ENCODE results near the gene URAD. TPM values are rescaled to one million over a fixed set of nuclear protein-coding genes. Genes with fewer than 3 reads are reported as not detected.
"Not testable (repeated sequence)": the region's sequence is repeated elsewhere in the genome, so short reads cannot be mapped to it uniquely, and the experiment has no call there.

URAD gene, protein sequence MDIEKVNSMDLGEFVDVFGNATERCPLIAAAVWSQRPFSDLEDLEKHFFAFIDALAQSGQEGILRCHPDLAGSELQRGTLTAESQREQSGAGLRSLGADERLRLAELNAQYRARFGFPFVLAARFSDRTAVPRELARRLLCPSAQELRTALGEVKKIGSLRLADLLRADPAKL
- not detected for total RNA-seq

DNA sequence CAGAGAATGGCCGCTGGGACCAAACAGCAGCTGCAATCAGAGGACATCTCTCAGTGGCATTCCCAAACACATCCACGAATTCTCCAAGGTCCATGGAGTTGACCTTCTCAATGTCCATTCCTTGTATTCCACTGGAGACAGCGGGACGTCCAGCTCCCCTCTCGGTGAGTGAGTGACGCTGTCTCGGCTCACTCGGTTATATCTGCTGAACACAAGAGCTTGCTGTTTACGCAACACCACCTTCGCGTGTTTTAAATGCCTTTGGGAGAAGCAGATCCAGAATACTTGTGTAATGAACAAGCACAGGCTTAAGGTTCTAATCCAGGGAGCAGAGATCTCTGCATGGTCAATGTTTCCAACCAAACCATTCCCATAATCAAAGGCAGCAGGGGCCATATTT is at the start of gene URAD:
TSS of gene URAD (minus strand) at position 174 of the 400 bp plus-strand sequence. CDS start at position 118, 56 bp downstream.
- DNase-seq = no peak

DNA sequence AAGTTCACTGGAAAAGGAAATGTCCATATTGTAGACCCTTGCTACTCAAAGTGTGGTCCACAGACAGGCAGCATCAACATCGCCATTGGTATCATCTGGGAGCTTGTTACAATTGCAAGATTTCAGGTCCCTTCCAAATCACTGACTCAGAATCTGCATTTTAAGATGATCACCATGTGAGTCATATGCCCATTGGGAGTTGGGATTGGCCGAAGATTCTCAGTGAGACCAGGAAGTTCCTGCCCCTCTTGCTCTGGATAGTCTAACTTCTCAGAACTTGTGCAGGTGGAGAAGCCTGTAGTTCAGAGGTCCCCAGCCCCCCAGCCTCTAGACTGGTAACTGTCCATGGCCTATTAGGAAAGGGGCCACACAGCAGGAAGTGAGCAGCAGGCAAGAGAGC is 48.9 kb upstream of the URAD start:
- no peak for DNase-seq

DNA sequence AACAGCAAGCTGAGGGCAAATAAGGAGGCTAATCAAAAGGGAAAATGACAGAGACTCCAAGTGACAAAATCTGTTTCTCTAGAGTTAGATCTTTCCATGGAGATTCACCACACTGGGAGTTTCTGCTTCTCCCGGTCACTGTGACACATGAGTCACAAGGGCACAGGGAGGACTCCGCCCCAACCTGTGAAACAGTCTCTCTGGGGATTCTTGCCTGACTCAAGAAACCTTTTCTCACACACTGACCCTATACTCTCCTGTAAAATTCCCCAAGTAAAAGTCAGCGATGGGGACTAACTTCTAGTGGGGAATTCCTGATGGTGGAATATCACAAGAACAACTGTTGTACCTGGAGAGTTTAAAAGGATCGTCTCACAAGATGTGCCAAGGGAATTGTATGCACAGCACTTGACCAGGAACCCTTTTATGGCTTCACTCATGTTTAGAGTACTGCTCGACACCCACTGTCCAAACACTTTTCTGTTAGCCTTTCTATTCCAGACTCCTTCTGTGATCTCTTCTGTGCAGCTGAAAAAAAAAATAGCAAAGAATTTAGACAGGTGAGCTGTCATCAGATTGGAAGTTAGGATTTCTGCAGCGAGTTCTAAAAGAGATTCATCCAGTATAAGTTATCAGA is 46.8 kb upstream of the URAD start:
- no peak for DNase-seq

DNA sequence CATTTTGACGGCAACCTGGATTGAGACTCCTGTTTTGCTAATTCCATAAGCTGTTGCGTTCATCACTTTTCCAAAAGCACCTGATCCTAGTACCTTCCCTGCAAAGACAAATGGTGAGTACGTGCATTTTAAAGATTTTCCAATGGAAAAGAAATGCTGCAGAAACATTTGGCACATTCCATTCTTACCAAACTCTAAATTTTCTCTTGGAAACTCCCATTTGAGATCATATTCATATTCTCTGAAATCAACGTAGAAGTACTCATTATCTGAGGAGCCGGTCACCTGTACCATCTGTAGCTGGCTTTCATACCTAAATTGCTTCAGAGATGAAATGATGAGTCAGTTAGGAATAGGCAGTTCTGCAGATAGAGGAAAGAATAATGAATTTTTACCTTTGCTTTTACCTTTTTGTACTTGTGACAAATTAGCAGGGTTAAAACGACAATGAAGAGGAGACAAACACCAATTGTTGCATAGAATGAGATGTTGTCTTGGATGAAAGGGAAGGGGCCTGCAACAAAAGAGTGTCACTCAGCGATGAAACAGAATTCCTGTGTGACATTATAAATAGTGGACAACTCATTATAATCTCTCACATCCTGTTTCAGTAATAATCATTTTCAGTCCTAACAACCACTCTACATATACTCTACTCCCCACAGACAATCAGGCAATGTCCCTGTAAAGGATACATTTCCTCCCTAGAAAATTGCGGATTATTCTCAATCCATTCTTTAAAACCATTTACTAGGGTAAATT is 45.6 kb upstream of the URAD start:
- no peak for DNase-seq

DNA sequence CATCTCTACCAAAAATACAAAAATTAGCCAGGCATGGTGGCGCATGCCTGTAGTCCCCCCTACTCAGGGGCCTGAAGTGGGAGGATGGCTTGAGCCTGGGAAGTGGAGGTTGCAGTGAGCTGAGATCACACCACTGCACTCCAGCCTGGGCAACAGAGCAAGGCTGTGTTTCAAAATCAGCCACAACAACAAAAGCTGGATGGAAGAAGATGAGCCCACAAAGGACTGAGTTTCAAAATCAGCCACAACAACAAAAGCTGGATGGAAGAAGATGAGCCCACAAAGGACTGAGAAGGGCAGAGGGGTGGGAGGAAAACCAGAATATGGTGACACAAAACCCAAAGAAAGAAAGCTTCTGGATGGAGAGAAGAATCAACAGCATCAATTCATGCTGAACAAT is 43.9 kb upstream of the URAD start:
- DNase-seq = not testable (repeated sequence)

DNA sequence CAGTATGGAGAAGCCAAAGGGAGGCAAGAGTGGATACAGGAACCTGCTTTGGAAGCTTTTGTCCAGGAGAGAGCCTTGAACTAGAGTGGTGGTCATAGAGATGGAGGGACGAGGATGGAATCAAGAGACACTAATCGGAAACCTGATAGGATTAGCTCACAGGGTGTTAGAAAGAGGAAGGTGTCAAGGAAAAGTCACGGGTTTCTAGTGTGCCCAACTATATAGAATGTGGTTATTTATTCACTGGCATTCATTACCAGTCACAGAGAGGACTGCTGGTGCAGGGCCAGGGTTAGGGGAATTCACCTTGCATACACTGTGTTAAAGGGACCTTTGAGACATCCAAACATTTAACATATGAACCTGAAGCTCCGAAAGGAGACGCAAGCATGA is 43.4 kb upstream of the URAD start:
- no peak for DNase-seq

DNA sequence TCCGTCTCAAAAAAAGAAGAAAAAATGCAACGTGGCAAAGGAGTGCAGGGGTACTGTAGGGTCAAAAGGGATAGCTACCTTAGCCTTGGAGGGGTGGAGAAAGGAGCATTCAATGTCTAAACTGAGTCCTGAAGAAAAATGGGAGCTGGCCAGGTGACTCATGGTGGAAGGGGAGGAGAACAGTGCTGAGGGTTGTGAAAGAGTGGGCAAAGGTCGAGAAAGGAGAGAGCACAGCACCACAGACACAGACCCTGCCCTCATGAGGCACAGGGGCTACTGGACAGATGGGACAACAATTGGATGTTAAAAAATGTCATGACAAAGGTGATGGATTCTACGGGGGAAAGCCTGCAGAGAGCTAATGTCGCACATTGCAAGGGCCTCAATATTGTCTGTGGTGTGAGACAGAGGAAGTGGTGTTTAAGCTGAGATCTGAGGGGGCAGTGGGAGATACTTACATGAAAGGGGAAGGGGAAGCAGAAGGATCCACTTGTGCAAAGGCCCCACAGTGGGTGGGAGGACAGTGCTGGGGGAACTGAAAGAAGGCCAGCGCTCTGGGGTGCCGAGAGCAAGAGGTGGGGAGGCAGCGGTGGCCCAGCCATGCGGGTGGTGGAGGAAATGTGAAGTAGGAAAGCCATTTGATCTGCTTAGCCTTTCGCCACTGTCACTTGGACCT is 42.9 kb upstream of the URAD start:
- DNase-seq = no peak

DNA sequence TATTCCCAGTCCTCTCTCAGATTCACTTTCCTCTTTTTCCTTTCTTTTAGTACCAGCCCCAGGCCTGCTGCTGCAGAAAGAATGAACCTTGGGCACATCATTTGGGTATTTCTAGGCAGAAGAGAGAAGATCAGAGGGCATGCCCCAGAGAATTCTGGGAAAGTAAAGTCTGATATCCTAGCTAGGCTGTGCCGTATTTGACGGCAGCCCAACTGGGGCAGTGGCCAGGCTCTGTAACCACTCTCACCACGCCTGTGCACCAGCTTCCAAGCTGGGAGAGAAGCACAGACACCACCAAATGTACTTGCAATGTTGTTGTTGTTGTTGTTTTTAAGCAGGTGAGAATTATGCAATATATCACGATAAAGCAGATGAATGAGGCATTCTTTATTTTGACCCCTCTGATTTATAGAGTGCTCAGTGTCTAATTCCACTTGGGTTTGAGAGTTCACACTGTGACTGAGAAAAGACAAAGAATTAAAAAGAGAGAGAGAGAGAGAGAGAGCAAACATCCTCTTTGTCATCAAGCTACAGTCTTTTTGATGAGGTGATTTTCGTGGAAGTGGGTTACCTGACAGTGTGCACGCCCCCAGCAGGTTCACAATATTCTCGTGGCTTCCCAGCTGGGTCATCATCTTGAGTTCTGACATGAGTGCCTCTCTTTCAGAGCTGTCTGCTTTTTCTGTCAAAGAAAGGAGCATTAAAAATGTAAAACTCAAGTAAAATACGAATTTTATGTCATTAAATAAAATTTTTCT is 39.3 kb upstream of the URAD start:
- DNase-seq = no peak

DNA sequence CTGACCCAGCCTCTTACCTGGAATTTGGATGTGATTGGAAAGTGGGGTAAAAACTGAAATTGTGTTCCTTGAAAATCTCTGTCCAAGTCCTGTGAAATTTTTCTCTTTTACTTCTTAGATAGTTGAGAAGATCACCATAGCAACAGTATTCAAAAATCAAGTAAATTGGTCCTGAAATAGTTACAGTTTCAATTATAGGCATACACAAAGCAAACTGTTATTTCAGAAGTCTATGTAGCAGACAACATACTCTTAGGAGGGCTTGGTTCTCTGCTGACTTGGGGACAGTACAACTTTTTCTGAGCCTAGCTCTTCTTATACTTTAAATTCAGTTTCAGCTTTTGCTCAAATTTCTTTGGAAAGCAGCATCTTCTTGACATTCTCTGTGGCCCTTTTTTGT is 38.6 kb upstream of the URAD start:
- no peak for DNase-seq

DNA sequence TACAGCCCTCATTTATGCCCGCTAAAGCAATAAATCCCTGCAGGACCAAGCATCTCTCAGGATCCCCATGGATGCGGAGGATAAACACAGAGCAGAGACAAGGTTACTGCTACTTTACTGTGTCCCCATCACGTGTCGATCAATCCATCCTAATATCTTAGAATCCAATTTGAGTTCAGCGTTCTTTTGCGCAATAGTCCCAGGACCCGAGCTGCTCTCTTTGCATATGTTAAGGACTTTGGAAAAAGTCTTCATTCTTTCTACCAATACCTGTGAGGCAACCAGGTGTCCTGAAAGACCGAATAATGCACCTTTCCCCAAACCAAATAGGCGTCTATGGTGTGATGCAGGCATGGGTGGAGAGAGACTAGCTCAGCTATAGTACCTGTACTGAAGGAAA is 38.0 kb upstream of the URAD start:
- no peak for DNase-seq

DNA sequence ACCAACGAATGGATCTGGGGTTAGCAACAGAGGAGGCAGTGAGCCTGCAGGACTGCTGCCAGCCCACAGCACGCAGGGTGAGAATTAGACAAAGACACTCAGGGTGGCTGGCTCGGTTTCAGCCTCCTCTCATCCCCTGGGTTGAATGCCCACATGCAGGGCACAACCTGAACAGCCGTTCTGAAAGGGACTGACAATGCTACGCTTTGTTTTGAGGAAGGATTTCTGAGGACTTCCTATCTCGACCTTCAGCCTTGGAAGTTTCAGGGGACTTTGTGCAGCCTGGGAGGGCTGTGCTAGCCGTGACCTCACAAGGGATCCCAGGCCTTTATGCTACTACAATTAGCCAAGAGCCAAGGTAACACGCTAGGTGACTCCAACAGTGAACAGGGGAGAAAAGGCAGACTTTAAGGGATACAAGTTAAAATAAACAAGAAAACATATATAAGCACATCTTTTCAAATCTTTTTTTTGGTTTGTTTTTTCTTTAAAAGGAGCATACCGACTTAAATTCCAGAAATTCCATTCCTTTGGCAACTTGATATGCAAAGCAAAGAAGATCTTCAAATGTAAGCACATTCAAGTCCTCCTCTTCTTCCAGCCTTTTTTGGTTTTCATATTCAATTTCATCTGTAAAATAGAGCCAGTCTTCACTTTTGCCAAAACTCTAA is 34.5 kb upstream of the URAD start:
- no peak for DNase-seq

DNA sequence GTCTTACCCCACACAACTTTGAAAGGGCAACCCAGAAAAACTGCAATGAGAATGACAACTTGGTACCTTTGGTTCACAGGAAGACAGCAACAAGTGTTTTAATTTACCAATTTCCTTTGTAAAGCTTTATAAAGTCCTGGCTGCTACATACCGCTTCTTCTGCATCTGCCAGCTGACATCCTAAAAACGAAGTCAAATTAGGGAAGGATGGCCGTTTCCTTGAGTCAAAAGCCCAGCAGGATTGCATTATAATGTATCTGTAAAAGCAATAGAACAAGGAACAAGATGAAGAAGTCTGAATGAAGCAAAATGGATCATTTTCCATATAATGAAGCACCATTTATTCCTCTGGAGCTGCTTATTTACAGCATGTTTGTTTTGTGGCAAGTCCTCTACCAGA is 25.8 kb upstream of the URAD start:
- DNase-seq = no peak

DNA sequence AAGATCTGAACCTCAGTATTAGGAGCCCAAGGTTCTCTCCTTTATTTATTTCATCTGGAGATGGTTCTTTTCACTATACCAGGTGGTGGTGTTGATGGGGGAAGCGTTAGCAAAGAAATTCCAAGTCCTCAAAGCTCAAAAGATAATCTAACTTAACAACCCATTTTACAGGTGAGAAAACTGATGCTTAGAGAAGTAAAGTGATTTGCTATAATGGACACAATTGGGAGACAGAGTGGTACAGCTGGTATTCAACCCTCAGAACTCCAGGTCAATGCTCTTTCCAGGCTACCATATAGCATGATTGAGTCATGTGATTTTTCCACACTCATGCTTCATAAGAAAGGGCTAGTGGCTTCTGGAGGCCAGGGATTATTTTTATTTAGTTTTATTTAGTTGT is 25.0 kb upstream of the URAD start:
- DNase-seq = no peak

DNA sequence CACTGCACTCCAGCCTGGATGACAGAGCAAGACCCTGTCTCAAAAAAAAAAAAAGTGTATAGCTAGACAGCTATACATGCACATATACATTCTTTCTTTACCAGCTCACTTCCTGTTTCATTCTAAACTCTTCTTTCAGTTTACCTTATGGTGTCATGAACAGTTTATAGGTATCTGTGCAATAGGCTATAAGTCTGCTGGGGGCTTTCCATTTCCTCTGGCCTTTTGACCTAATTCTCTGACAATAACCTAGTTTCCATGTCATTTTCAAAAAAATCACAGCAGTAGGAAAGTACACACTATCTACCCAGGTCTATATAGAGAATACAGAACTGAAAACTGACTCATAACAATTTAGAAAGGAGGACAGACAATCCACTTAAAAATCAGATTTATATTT is 24.4 kb upstream of the URAD start:
- no peak for DNase-seq

DNA sequence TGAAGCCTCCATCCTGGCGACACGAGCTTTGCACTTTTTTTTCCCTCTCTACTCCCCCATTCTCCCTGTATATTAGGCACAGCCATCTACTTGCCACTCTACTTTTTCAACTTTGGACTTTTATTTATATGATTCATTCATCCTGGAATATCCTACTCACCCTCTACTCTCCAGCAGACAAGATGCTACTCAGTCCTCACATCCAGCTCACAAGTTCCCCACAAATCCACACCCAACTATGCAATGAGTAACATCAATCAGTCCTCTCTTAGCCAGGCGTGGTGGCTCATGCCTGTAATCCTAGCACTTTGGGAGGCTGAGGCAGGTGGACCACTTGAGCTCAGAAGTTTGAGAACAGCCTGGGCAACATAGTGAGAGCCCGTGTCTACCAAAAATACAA is 23.9 kb upstream of the URAD start:
- no peak for DNase-seq

DNA sequence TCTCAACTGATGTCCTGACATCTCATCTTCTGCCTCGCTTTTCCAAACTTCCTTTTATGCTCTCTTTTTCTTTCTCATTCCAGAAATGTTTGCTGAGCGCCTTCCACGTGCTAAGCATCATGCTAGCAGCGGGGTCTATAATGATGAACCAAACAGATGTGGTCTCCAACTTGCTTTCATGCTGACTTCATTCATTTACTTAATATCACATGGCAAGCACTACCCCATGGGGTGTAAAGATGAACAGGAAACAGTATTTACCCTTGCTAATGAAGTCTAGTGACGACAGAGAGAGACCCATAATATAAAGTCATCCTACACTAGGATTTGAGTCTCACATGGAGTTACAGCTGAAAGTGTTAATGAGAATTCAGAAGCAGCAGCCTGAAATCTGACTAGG is 21.6 kb upstream of the URAD start:
- DNase-seq = no peak

DNA sequence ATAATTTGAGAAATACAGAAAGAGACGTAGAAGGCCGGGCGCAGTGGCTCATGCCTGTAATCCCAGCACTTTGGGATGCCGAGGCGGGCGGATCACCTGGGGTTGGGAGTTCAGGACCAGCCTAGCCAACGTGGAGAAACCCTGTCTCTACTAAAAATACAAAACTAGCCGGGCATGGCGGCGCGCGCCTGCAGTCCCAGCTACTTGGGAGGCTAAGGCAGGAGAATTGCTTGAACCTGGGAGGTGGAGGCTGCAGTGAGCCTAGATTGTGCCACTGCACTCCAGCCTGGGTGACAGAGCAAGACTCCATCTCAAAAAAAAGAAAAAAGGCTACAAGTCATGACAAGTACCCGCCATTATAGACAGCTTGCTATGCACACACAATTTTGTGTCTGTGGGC is 16.5 kb upstream of the URAD start:
- not testable (repeated sequence) for DNase-seq

DNA sequence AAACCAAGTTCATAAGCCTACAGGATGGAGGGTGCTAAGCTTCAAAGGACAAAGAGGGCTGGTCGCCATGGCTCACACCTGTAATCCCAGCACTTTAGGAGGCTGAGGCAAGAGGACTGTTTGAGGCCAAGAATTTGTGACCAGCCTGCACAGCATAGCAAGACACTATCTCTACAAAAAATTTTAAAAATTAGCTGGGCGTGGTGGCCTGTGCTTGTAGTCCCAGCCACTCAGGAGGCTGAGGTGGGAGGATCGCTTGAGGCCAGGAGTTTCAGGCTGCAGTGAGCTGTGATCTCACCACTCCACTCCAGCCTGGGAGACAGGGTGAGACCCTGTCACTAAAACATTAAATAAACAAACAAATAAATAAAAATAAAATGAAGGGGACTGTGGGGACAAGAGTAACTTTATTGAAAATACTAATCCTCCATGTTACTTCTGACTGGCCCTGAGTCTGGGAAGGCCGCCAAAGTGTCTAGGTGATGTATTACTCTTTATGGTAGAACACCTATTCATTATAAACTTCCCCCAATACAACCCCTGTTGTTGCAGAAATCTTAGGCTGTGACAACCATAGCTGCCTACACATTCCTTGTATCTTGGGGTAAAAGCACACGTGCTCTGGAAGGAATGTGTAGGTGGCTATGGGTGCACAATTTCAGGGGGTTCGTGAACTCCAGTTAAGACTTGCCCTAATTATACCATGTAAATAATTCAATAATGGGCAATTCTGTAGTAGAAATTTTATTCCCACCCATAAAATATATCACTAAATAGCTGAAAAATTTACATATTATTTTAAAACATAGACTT is 14.6 kb upstream of the URAD start:
- no peak for DNase-seq

DNA sequence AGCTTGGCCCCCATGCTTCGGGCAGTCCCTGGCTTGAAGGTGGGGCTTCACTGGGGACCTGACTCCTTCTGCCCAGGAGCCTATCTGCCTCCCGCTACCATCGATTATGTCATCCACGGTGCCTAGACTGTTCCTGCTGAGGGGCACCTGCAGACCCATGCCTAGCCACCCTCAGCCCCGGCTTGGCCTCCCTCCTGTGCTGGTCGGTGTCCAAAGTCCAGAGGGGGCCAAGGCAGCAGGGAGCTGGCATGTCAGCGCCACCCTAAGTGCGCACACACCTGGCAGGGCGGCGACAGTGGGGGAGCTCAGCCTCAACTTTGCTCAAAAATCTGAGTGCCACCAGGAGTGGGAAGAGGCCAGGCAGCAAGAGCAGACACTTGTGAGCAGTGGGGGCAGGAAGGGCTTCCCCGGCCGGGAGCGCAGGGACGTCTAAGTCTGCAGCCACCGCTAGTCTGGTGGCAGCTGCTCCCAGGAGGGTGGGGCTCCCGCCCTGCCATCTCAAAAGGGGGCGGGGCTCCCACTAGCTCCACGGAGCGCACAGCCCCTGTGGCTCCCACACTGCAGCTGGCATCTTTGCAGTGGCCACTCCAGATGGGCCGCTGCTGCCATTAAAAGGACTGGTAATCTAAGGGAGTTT is 13.5 kb upstream of the URAD start:
- DNase-seq = no peak

DNA sequence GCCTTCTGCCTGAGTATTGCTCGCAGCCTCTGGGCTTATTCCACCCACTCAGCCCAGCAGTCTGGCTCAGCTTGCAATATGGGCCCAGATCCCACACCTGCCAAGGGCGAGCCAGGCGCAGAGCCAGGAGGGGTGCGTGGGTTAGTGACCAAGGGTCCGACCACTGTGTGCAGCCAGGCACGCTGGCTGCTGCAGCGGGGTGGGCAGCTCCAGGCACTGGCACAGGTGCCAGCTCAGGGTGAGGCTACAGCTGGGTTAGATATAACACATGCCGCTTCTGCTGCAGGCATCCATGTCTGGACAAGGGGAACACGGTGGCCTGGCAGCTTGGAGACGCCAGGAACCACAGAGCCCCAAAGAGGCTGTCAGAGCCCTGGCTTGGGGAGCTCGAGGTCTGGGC is 12.6 kb upstream of the URAD start:
- DNase-seq = no peak

DNA sequence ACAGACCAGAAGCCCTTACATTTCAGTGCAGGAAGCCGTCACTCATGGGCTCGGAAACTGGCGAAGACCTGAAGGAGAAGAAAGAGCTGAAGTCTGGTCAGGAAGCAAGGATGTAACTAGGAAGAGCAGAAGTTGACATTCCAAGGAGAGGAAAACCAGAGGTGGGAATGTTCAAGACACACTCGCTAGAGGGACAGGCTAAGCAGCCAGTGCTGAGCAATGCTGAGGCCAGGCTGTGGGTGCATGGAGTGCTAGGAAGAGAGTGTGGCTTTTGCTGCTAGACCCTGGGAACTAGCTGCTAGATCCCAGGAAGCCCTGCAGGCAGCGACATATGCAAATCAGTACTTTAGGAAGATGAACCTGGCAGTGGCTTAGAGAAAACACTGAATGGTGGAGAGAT is 12.1 kb upstream of the URAD start:
- DNase-seq = no peak

Data from occipital lobe (tissue), 2 donors.